ENCODE data around the gene TCP11L1.
"Not testable (repeated sequence)": the region's sequence is repeated elsewhere in the genome, so short reads cannot be mapped to it uniquely, and the experiment has no call there.

TCP11L1 gene

DNA sequence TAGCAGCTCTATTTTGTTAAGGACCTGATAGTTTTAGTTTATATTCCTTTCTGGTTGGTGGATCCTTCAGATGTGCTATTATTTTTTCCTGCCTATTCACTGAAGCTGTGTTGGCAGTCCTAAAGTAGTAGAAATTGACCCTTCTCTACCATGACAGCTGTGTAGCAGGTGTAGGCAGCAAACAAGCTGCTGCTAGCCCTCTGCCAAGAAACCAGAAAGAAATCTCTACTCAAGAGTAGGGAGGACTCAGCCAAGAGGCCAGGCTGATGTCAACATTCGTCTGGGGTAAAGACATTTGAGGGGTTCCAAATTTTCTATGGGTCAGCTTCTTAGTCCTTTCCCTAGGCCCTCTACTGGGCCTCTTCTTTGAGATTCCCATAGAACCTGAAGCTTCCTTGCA, 70.7 kb downstream of the TCP11L1 start:
- TF ChIP-seq, protein P1, sequence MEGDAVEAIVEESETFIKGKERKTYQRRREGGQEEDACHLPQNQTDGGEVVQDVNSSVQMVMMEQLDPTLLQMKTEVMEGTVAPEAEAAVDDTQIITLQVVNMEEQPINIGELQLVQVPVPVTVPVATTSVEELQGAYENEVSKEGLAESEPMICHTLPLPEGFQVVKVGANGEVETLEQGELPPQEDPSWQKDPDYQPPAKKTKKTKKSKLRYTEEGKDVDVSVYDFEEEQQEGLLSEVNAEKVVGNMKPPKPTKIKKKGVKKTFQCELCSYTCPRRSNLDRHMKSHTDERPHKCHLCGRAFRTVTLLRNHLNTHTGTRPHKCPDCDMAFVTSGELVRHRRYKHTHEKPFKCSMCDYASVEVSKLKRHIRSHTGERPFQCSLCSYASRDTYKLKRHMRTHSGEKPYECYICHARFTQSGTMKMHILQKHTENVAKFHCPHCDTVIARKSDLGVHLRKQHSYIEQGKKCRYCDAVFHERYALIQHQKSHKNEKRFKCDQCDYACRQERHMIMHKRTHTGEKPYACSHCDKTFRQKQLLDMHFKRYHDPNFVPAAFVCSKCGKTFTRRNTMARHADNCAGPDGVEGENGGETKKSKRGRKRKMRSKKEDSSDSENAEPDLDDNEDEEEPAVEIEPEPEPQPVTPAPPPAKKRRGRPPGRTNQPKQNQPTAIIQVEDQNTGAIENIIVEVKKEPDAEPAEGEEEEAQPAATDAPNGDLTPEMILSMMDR (IDR thresholded peaks at IDR 0.05; ENCODE audit: extremely low read depth, insufficient read depth, missing control alignments), result no peak
- in situ Hi-C loops (cut with MboI; ENCODE audit: low pct_unique_long_range_greater_than_20kb, low sequenced_read_pairs, unreplicated experiment), result no loop called here
- no peak for DNase-seq (ENCODE audit: low spot score)

DNA sequence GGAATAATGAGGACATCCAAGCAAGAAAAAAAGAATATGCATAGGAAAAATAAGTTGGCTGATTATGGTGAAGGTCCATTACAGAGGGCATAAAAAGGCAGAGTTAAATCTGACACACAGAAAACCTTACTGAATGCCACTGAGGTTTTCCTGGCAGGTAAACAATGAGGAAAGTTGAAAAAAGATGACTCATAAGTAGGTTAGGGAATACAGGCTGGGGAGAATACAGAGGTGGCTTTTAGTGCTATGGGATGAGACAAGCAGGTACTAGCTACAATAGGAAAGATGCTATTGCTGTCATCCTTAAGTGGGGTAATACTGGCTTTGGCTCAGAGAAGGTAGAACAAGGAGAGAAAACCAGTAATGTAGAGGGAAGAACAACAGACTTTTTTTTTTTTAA, 77.2 kb downstream of the TCP11L1 start:
- in situ Hi-C loops (cut with MboI; ENCODE audit: low pct_unique_long_range_greater_than_20kb, low sequenced_read_pairs, unreplicated experiment), result no loop called here
- TF ChIP-seq, protein P1 (IDR thresholded peaks at IDR 0.05; ENCODE audit: extremely low read depth, insufficient read depth, missing control alignments), result no peak
- DNase-seq (ENCODE audit: low spot score), result no peak

DNA sequence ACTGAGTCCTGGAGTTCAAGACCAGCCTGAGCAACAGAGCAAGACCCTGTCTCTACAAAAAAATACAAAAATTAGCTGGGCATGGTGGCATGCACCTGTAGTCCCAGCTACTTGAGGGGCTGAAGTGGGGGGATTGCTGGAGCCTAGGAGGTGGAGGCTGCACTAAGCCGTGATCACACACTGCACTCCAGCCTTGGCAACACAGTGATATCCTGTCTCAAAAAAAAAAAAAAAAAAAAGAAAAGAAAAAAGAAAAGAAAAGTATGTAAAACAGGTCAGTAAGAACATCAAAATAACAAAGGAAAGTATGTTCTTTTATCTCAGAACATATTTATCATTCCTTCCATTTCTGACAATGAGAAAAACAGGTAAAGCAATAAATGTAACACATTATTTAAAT, 83.3 kb downstream of the TCP11L1 start:
- DNase-seq (ENCODE audit: low spot score); in situ Hi-C loops (cut with MboI; ENCODE audit: low pct_unique_long_range_greater_than_20kb, low sequenced_read_pairs, unreplicated experiment): not testable (repeated sequence)
